ENCODE measurements around the gene LPP. TPM values are rescaled to one million over a fixed set of nuclear protein-coding genes. Genes with fewer than 3 reads are reported as not detected.

The LPP gene
- total RNA-seq, 1 donor from 2014 or later: 218 TPM

- Histone ChIP-seq H3K36me3 (ENCODE audit: control insufficient read depth, insufficient read depth, low read length) (no peaks in the 10 kb centered on the region), H3K27me3 (ENCODE audit: control insufficient read depth, insufficient read depth, low read length) (no peaks in the 10 kb centered on the region), H3K4me3 (ENCODE audit: low read depth, low read length) (no peak overlapping the region)
- no peak for TF ChIP-seq CTCF (IDR thresholded peaks at IDR 0.05; ENCODE audit: insufficient read depth, low read length, poor library complexity, severe bottlenecking)
- no peak for DNase-seq (ENCODE audit: low read depth)
Measured at GRCh38 chr3:188446014-188446413, 292.1 kb downstream of the LPP start.

- TF ChIP-seq CTCF (IDR thresholded peaks at IDR 0.05; ENCODE audit: insufficient read depth, low read length, poor library complexity, severe bottlenecking): no peak
- Histone ChIP-seq H3K4me3 (ENCODE audit: low read depth, low read length) (no peak overlapping the region), H3K27me3 (ENCODE audit: control insufficient read depth, insufficient read depth, low read length) (no peaks in the 10 kb centered on the region), H3K36me3 (ENCODE audit: control insufficient read depth, insufficient read depth, low read length) (no peaks in the 10 kb centered on the region)
- no peak for DNase-seq (ENCODE audit: low read depth)
Measured at GRCh38 chr3:188446766-188447165, 292.8 kb downstream of the LPP start.

GRCh38 chr3:188448813-188449212, 294.9 kb downstream of the LPP start:
- H3K4me3 ChIP-seq (ENCODE audit: low read depth, low read length): no peak overlapping the region
- no peaks in the 10 kb centered on the region for H3K36me3 ChIP-seq (ENCODE audit: control insufficient read depth, insufficient read depth, low read length)
- no peak for TF ChIP-seq CTCF (IDR thresholded peaks at IDR 0.05; ENCODE audit: insufficient read depth, low read length, poor library complexity, severe bottlenecking)
- no peaks in the 10 kb centered on the region for H3K27me3 ChIP-seq (ENCODE audit: control insufficient read depth, insufficient read depth, low read length)
- DNase-seq (ENCODE audit: low read depth): no peak

- DNase-seq (ENCODE audit: low read depth): no peak
- H3K27me3 ChIP-seq (ENCODE audit: control insufficient read depth, insufficient read depth, low read length): no peaks in the 10 kb centered on the region
- TF ChIP-seq CTCF (IDR thresholded peaks at IDR 0.05; ENCODE audit: insufficient read depth, low read length, poor library complexity, severe bottlenecking): no peak
- H3K4me3 ChIP-seq (ENCODE audit: low read depth, low read length): no peak overlapping the region
- no peaks in the 10 kb centered on the region for H3K36me3 ChIP-seq (ENCODE audit: control insufficient read depth, insufficient read depth, low read length)
Measured at GRCh38 chr3:188449421-188449820, 295.5 kb downstream of the LPP start.

- no peak for TF ChIP-seq CTCF (IDR thresholded peaks at IDR 0.05; ENCODE audit: insufficient read depth, low read length, poor library complexity, severe bottlenecking)
- Histone ChIP-seq H3K36me3 (ENCODE audit: control insufficient read depth, insufficient read depth, low read length) (no peaks in the 10 kb centered on the region), H3K4me3 (ENCODE audit: low read depth, low read length) (no peak overlapping the region), H3K27me3 (ENCODE audit: control insufficient read depth, insufficient read depth, low read length) (no peaks in the 10 kb centered on the region)
- DNase-seq (ENCODE audit: low read depth): no peak
Measured at GRCh38 chr3:188452158-188452772, 298.3 kb downstream of the LPP start.

Measured in kidney epithelial cell (primary cell).